Naive thymus-derived CD8-positive, alpha-beta T cell (primary cell): ENCODE measurements around the gene MRPL37. TPM values are rescaled to one million over a fixed set of nuclear protein-coding genes. Genes with fewer than 3 reads are reported as not detected.

ENCODE experiments used
- ATAC-seq, 2 donors: fragments of 150-1000 bp; cut with Tn5 transposase in 1 of 2; sonication (Bioruptor Pico), chemical (Tn5 transposase) in 1 of 2; 1 replicate in 1 of 2; 2 replicates in 1 of 2; pipeline ENCODE4 v1.10.0; 2021; ENCODE audit warnings: mild to moderate bottlenecking in 2 of 2, moderate library complexity in 2 of 2
- POLR2A ChIA-PET: fragments of 350-600 bp; sonication (Branson Sonifier 250); formaldehyde crosslinking; loops from one replicate; lab custom pipeline; 2021; ENCODE audit warnings: antibody characterized with exemption; lab: Charles Lee
- DNase-seq, 10 donors: peaks; one replicate each; pipeline versions ENCODE4 v3.0.0 to v3.0.0-alpha.2; 2020 to 2022
- H3K27ac Mint-ChIP-seq, 10 donors: one replicate each; pipeline ENCODE4 v1.8.0; 2020 to 2022; ENCODE audit warnings: mild to moderate bottlenecking in 10 of 10, mixed read lengths in 10 of 10, moderate library complexity in 4 of 10, inconsistent platforms in 1 of 10
- H3K27me3 Mint-ChIP-seq, 5 donors: one replicate each; pipeline ENCODE4 v1.8.0; 2021 to 2022; ENCODE audit warnings: mixed read lengths in 5 of 5
- H3K36me3 Mint-ChIP-seq, 3 donors: one replicate each; pipeline ENCODE4 v1.8.0; 2020 to 2022; ENCODE audit warnings: mixed read lengths in 3 of 3, mild to moderate bottlenecking in 2 of 3, inconsistent platforms in 1 of 3
- H3K4me1 Mint-ChIP-seq, 4 donors: one replicate each; pipeline ENCODE4 v1.8.0; 2021 to 2022; ENCODE audit warnings: mixed read lengths in 4 of 4
- H3K4me3 Mint-ChIP-seq, 10 donors: one replicate each; pipeline ENCODE4 v1.8.0; 2020 to 2022; ENCODE audit warnings: mild to moderate bottlenecking in 10 of 10, mixed read lengths in 10 of 10, moderate library complexity in 6 of 10, inconsistent platforms in 1 of 10
- H3K9me3 Mint-ChIP-seq, 9 donors: one replicate each; pipeline ENCODE4 v1.8.0; 2020 to 2022; ENCODE audit warnings: mixed read lengths in 9 of 9, mild to moderate bottlenecking in 3 of 9, inconsistent platforms in 1 of 9, moderate library complexity in 1 of 9
- polyA plus RNA-seq, 3 donors: library from polyadenylated mRNA; unstranded; fragments of 300-500 nt; fragmentation: Illumina TruSeq; gene quantifications; one replicate each; pipeline ENCODE4 v1.2.3, GENCODE V29; 2021
- total RNA-seq, 8 experiments: library from RNA in 2 of 8; stranded (reverse) in 2 of 8; gene quantifications; one replicate each; pipeline ENCODE4 v1.2.3 and lab custom pipeline; 2021 to 2026

Gene MRPL37
- total RNA-seq (10 to 100 TPM; 34.1 to 34.8 TPM), polyA plus RNA-seq (10 to 100 TPM; 51.9 to 57.5 (median 53.9) TPM), total RNA-seq (lab: John Stamatoyannopoulos, UW) (20.7 to 79.3 (median 29.0) reads per million in 6 experiments)

DNA sequence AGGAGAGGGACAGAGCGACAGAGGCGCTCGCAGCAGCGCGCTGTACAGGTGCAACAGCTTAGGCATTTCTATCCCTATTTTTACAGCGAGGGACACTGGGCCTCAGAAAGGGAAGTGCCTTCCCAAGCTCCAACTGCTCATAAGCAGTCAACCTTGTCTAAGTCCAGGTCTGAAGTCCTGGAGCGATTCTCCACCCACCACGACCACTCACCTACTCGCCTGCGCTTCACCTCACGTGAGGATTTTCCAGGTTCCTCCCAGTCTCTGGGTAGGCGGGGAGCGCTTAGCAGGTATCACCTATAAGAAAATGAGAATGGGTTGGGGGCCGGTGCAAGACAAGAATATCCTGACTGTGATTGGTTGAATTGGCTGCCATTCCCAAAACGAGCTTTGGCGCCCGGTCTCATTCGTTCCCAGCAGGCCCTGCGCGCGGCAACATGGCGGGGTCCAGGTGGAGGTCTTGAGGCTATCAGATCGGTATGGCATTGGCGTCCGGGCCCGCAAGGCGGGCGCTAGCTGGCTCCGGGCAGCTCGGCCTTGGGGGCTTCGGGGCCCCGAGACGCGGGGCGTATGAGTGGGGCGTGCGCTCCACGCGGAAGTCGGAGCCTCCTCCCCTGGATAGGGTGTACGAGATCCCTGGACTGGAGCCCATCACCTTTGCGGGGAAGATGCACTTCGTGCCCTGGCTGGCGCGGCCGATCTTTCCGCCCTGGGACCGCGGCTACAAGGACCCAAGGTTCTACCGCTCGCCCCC, at the start of gene MRPL37, which contains the start of gene CYB5RL:
MRPL37 (plus strand) TSS at position 403 of the 754 bp plus-strand sequence; CDS start at position 480, 77 bp downstream.
CYB5RL (minus strand) TSS at position 266 of the 754 bp plus-strand sequence. CDS start 4,414 bp downstream, outside the sequence.
- Mint-ChIP-seq H3K4me1 (peaks cover 15 to 41% (median 38%) of the 10 kb centered on the region in 4 donors), H3K27ac (peak within 1 kb of the TSS; percentile 83 to 94 (median 92)), H3K36me3 (peaks cover 0 to 34% (median 6%) of the 10 kb centered on the region in 3 donors), H3K4me3 (peak within 1 kb of the TSS; percentile 88 to 97 (median 93)), H3K9me3 (no peaks in the 10 kb centered on the region), H3K27me3 (no peaks in the 10 kb centered on the region)
- POLR2A ChIA-PET: interaction anchor here (0.8 to 1.4 kb wide), 9 partner anchors 10 to 289 kb away, joined by 3 to 8 read pairs (median 3); partner anchors contain the start of genes IFT25 and SSBP3
- DNase-seq: peak; percentile 78 to 95 (median 88)
- ATAC-seq: peak; percentile 98

DNA sequence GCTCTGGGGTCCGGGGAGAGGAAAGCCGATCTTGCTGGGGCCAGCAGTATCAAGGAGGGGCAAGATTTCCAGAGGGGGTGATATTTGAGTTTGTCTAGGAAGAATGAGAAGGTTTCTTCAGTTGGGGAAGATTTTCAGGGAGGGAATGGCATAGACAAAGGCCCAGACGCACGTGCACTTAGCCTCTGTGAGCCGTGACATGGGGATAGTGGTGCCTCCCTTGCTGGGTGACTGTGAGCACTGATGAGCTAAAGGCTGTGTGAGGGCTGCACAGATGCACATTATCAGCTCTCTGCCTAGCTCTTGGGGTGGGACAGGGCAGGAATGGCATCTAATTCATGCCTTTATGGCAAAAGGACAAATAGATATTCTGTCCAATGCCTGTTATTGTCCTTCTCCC, 49.0 kb upstream of the MRPL37 start:
- DNase-seq (no peak), ATAC-seq (no peak)
- Mint-ChIP-seq H3K36me3 (no peaks in the 10 kb centered on the region), H3K27me3 (no peaks in the 10 kb centered on the region), H3K4me3 (no peak overlapping the region), H3K9me3 (no peaks in the 10 kb centered on the region), H3K4me1 (no peaks in the 10 kb centered on the region), H3K27ac (peak overlapping the region in 1 of 10 donors; percentile 14)
- POLR2A ChIA-PET: no interaction called here

DNA sequence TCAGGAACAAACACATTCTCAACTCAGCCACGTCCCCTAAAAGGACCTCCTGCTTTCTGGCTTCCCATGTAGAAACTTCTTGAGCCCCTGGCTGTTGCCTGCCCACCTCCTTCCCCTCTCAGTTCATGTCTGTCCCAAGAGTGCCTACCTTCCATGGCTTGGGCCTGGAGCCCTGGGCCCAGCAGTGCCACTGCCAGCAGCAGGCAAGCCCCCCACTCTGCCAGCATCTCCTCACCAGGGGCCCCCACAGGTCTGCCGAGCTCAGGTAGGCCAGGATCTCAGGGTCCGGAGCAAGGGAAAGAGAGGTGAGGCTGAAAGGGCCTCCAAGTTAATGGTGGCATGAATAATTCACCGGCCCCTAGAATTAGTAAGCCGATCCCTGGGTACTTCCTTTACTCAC, 47.3 kb upstream of the MRPL37 start, which contains the start of gene CDCP2:
CDCP2 (minus strand) TSS at position 305 of the 400 bp plus-strand sequence; CDS start at position 227, 78 bp downstream.
- Mint-ChIP-seq H3K9me3 (no peaks in the 10 kb centered on the region), H3K4me3 (no peak within 1 kb of the TSS), H3K27ac (peak within 1 kb of the TSS in 1 of 10 donors; percentile 7), H3K36me3 (no peaks in the 10 kb centered on the region), H3K4me1 (peaks cover 0 to 2% (median 0%) of the 10 kb centered on the region in 4 donors), H3K27me3 (no peaks in the 10 kb centered on the region)
- no peak for ATAC-seq
- DNase-seq: no peak
- POLR2A ChIA-PET: no interaction called here

DNA sequence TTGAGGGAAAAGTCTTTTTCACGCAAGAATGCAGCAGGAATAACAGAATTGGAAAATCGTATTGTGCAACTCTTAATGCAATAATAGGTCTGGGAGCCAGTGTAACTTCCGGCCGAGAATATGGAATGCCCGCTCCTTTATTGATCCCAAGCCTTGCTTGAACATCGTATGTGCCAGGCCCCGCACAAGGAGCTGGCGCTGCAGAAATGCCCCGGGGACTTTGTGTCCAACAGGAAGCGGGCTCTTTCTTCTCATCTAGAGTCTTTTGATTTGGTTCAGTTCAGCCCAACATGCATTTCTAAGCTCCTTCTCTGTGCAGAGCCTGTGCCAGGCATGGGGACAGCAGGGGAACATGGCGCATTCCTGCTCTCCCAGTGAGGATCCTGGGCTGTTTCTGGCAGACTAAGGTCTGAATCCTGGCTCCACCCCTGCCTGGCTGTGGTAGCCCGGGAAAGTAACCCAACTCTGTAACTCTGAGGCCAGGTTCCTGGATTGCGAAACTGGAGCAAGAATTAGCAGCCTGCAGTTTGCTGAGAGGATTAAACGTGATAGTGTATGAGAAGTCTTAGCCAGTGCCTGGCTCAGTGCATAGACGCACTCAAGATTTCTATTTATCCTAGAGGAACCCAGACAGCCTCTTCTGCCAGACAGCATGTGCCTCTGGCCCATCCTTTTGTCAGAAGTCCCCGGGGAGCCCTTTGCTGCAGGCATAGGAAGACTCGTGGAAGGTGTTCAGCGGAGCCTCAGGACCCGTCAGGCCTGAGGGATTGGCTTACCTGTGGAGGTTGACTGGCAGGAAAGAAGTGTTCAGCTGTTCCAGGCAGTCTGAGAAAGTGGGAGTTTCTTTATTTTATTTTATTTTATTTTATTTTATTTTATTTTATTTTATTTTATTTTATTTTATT, 46.2 kb upstream of the MRPL37 start:
- no peak overlapping the region for H3K4me3 Mint-ChIP-seq
- ATAC-seq (no peak), DNase-seq (no peak)
- POLR2A ChIA-PET: interaction anchor here (0.7 kb wide), 1 partner anchor 606 kb away, joined by 3 read pairs; no protein-coding TSS in a partner anchor
- H3K27me3 Mint-ChIP-seq: no peaks in the 10 kb centered on the region
- no peaks in the 10 kb centered on the region for H3K9me3 Mint-ChIP-seq
- H3K4me1 Mint-ChIP-seq: peaks cover 0 to 2% (median 0%) of the 10 kb centered on the region in 4 donors
- no peak overlapping the region for H3K27ac Mint-ChIP-seq
- H3K36me3 Mint-ChIP-seq: no peaks in the 10 kb centered on the region

DNA sequence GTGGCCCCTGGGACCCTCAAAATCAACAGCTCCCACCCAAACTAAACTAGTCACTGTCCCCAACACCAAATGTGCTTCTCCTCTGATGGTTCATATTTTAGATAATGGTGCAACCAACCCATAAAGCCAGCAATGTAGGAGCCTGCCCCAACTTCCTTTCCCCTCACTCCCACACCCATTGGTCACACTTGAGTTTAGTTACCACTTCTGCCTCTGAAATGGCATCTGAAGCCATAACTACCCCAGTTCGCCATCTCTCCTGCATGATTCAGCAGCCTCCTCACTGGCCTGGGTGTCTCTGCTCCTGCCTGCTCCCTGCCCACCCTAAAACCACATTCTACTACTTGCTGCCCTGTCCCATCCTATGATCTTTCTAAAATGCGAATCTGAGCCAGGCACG, 43.8 kb upstream of the MRPL37 start:
- no peaks in the 10 kb centered on the region for H3K9me3 Mint-ChIP-seq
- no peaks in the 10 kb centered on the region for H3K27me3 Mint-ChIP-seq
- peaks cover 0 to 2% (median 0%) of the 10 kb centered on the region in 4 donors for H3K4me1 Mint-ChIP-seq
- POLR2A ChIA-PET: no interaction called here
- DNase-seq: no peak
- ATAC-seq: no peak
- no peak overlapping the region for H3K4me3 Mint-ChIP-seq
- no peak overlapping the region for H3K27ac Mint-ChIP-seq
- H3K36me3 Mint-ChIP-seq: no peaks in the 10 kb centered on the region

DNA sequence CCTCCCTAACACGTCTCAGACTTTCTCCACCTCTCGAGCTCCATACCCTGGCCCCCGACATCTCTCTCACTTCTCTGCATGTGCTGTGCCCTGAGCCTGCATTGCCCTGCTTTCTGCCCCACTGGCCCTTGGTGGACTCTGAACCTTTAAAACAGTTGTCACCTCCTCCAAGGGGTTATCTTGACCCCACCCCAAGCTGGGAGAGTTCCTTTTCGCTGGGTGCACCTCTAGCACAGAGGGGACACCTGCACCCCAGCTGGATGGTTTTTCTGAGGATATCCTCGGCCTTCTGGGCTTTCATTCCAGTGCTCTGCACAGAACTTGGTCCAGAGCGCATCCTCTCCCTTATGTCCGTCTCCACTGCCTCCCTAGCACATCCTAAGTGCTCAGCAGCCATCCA, 43.0 kb upstream of the MRPL37 start:
- no peak overlapping the region for H3K27ac Mint-ChIP-seq
- POLR2A ChIA-PET: no interaction called here
- peaks cover 0 to 2% (median 0%) of the 10 kb centered on the region in 4 donors for H3K4me1 Mint-ChIP-seq
- H3K27me3 Mint-ChIP-seq: no peaks in the 10 kb centered on the region
- DNase-seq (no peak), ATAC-seq (no peak)
- no peak overlapping the region for H3K4me3 Mint-ChIP-seq
- no peaks in the 10 kb centered on the region for H3K9me3 Mint-ChIP-seq
- no peaks in the 10 kb centered on the region for H3K36me3 Mint-ChIP-seq

DNA sequence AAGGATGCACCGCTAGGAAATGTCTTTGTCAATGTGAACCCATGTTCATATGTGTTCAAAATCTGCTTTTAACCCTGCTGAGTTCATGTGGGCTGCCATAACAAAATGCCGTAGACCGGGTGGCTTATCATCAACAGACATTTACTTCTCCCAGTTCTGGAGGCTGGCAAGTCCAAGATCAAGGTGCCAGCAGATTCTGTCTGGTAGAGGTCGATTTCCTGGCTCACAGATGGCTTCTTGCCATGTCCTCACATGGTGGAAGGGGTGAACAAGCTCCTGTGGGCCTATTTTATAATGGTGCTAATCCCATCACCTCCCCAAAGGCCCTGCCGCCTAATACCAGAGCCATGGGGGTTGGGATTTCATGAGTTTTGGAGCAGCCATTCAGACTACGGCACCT, 42.6 kb upstream of the MRPL37 start:
- Mint-ChIP-seq H3K4me1 (peaks cover 0 to 2% (median 0%) of the 10 kb centered on the region in 4 donors), H3K9me3 (no peaks in the 10 kb centered on the region), H3K36me3 (no peaks in the 10 kb centered on the region), H3K27ac (no peak overlapping the region), H3K4me3 (no peak overlapping the region), H3K27me3 (no peaks in the 10 kb centered on the region)
- POLR2A ChIA-PET: no interaction called here
- ATAC-seq (no peak), DNase-seq (no peak)

DNA sequence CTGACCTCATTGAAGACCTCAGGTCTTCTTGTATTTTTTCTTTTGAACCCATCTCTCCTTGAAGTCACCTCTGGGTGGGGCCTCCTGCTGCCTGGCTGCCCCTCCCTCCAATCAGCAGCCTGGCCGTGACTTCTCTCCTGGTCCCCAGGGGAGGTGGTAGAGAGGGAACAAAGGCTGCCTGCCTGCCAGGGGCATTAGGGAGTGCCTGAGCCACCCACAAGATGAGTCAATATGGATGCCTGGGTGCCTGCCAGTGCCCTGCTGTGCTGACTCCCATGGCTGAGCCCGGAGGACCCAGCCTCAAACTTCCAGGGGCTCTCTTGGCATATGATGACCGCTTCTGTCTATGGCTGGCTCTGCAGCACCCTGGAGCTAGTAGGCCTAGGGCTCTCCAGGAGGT, 41.9 kb upstream of the MRPL37 start:
- no peak for DNase-seq
- Mint-ChIP-seq H3K4me3 (no peak overlapping the region), H3K36me3 (no peaks in the 10 kb centered on the region), H3K9me3 (no peaks in the 10 kb centered on the region), H3K27ac (no peak overlapping the region), H3K27me3 (no peaks in the 10 kb centered on the region), H3K4me1 (peaks cover 0 to 2% (median 0%) of the 10 kb centered on the region in 4 donors)
- POLR2A ChIA-PET: no interaction called here
- no peak for ATAC-seq

DNA sequence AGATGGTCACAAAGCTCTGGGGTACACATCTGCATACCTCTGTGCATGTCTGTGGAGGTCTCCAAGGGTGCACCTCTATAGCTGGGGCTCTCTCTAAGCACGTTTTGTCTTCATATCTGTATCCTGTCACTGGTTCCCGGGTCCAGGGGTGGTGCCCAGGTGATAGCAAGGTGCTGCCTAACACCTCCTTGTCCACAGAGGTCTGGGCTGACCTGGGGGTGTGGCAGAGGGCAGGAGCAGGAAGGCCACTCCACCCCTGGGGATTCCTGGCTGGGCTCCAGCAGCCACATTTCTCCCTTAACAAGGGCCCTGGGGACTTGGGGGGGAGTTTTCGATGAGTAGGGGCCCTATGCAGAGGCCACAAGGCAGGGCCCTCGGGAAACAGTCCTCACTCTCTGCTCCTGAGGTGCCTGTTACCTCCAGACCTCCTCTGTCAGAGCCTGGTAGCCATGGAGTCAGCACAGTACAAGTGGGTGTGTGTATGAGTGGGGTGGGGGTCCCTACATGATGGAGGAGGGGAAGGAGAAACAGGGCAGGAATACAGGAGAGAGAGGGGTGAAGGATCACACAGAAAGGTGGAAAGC, 40.1 kb upstream of the MRPL37 start:
- H3K27me3 Mint-ChIP-seq: no peaks in the 10 kb centered on the region
- peaks cover 0 to 2% (median 0%) of the 10 kb centered on the region in 4 donors for H3K4me1 Mint-ChIP-seq
- H3K9me3 Mint-ChIP-seq: no peaks in the 10 kb centered on the region
- no peak overlapping the region for H3K27ac Mint-ChIP-seq
- H3K4me3 Mint-ChIP-seq: no peak overlapping the region
- H3K36me3 Mint-ChIP-seq: no peaks in the 10 kb centered on the region
- POLR2A ChIA-PET: no interaction called here
- DNase-seq (no peak), ATAC-seq (no peak)

DNA sequence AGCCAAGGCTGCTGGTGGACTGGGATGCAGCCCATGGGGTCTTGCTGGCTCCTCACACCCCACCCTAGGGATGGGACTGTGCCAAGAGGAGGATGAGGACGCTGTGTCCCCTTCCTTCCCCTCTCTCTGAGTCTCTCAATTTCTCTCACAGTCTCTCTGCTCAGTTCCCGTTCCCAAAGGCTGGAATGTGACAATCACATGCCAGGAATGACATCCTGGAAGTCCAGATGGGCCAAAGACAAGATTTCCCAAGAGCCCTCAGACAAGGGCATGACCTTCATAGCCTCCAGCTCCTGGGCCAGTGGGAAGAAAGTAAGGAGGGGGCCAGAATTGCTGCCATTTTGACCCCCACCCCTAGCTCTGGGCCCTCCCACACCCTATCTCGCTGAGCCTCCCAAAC, 39.6 kb upstream of the MRPL37 start:
- ATAC-seq: no peak
- Mint-ChIP-seq H3K27ac (no peak overlapping the region), H3K27me3 (no peaks in the 10 kb centered on the region), H3K36me3 (no peaks in the 10 kb centered on the region), H3K4me1 (peaks cover 0 to 2% (median 0%) of the 10 kb centered on the region in 4 donors), H3K4me3 (no peak overlapping the region), H3K9me3 (no peaks in the 10 kb centered on the region)
- DNase-seq: no peak
- POLR2A ChIA-PET: no interaction called here

DNA sequence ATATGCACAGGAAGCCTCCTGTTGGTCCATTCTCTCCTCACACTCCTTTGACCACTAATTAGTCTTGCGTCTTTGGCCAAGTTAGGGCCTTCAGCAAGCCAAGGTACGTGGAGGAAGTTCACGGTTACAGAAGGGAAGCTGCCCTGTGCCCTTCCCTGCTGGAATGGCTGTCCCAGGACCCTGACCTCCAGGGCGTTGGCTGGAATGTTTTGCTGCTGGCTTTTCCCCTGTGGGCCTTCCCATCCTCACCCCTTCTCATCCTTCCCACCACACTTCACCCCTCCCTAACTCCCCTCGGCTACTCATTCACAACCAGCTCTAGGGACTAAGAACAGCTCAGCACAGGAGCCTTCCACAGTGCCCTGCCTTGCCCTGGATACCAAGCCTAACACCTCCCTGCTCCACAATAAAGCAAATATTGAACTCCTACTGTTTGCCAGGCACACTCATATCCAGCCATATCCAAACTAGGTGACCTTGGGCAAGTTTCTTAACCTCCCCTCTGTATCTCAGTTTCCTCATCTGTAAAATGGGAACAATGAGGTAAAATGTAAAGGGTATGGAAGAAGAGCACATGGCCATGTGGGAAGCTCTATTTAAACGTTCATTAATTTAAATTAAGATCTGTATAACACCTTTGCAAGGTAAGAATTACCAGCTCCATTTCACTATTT, 38.3 kb upstream of the MRPL37 start:
- DNase-seq (no peak), ATAC-seq (no peak)
- POLR2A ChIA-PET: no interaction called here
- peak overlapping the region in 1 of 10 donors; percentile 24 for H3K27ac Mint-ChIP-seq
- no peaks in the 10 kb centered on the region for H3K27me3 Mint-ChIP-seq
- H3K36me3 Mint-ChIP-seq: no peaks in the 10 kb centered on the region
- H3K9me3 Mint-ChIP-seq: no peaks in the 10 kb centered on the region
- H3K4me3 Mint-ChIP-seq: no peak overlapping the region
- peaks cover 0 to 2% (median 0%) of the 10 kb centered on the region in 4 donors for H3K4me1 Mint-ChIP-seq

DNA sequence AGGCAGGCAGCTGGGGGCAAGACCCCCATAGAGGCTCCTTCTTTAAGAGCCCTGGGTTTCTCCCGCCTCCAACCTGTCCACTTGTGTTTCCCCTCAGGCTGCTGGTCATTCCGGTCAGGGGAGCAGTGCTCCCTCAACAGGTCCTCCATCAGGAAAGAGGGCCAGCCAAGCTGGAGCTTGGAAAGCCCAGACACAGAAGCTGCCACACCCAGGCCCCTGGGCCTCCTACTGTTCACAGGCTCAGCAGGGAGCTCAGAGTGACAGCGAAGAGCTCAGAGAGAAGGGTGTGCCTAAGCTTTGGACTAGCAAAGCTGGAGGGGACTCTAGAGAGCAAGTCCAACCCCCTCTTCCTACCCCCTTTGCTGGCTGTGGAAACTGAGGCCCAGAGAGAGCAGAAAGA, 36.9 kb upstream of the MRPL37 start:
- no peaks in the 10 kb centered on the region for H3K36me3 Mint-ChIP-seq
- H3K9me3 Mint-ChIP-seq: no peaks in the 10 kb centered on the region
- DNase-seq (no peak), ATAC-seq (no peak)
- H3K27me3 Mint-ChIP-seq: no peaks in the 10 kb centered on the region
- no peak overlapping the region for H3K27ac Mint-ChIP-seq
- POLR2A ChIA-PET: no interaction called here
- no peaks in the 10 kb centered on the region for H3K4me1 Mint-ChIP-seq
- H3K4me3 Mint-ChIP-seq: no peak overlapping the region
